Retinal pigment epithelial cell (primary cell): Measurements from ENCODE around the gene ATP8A1.
"Not testable (repeated sequence)": the region's sequence is repeated elsewhere in the genome, so short reads cannot be mapped to it uniquely, and the experiment has no call there.

ENCODE experiments used
- DNase-seq: peaks from one replicate; pipeline ENCODE4 v3.0.0-alpha.2; 2010; ENCODE audit warnings: low read depth
- H3K4me3 ChIP-seq: 2 replicates; pipeline ENCODE4 v1.5.1; 2011; ENCODE audit warnings: mild to moderate bottlenecking, low read length, control low read depth, moderate library complexity
- TF ChIP-seq, protein P1 (sequence below): conservative IDR thresholded peaks from 2 replicates; pipeline ENCODE4 v1.5.1; 2011; ENCODE audit warnings: low read depth, low read length, control low read depth, inconsistent platforms

The ATP8A1 gene

DNA sequence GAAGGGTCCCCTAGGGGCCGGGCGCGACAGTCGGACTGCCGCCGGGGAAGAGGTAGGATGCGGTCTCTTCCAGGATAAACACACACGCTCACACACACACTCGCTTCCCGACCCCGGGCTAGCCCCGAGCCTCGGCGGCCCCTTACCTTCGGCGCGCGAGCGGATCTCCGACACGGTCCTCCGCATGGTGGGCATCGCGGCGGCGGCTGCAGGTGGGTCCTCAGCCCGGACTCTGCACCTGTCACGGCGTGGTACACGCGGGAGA is 294 bp downstream of the ATP8A1 start:
- TF ChIP-seq, protein P1, sequence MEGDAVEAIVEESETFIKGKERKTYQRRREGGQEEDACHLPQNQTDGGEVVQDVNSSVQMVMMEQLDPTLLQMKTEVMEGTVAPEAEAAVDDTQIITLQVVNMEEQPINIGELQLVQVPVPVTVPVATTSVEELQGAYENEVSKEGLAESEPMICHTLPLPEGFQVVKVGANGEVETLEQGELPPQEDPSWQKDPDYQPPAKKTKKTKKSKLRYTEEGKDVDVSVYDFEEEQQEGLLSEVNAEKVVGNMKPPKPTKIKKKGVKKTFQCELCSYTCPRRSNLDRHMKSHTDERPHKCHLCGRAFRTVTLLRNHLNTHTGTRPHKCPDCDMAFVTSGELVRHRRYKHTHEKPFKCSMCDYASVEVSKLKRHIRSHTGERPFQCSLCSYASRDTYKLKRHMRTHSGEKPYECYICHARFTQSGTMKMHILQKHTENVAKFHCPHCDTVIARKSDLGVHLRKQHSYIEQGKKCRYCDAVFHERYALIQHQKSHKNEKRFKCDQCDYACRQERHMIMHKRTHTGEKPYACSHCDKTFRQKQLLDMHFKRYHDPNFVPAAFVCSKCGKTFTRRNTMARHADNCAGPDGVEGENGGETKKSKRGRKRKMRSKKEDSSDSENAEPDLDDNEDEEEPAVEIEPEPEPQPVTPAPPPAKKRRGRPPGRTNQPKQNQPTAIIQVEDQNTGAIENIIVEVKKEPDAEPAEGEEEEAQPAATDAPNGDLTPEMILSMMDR = no peak
- H3K4me3 ChIP-seq = peak overlapping the region; percentile 67
- DNase-seq = no peak

DNA sequence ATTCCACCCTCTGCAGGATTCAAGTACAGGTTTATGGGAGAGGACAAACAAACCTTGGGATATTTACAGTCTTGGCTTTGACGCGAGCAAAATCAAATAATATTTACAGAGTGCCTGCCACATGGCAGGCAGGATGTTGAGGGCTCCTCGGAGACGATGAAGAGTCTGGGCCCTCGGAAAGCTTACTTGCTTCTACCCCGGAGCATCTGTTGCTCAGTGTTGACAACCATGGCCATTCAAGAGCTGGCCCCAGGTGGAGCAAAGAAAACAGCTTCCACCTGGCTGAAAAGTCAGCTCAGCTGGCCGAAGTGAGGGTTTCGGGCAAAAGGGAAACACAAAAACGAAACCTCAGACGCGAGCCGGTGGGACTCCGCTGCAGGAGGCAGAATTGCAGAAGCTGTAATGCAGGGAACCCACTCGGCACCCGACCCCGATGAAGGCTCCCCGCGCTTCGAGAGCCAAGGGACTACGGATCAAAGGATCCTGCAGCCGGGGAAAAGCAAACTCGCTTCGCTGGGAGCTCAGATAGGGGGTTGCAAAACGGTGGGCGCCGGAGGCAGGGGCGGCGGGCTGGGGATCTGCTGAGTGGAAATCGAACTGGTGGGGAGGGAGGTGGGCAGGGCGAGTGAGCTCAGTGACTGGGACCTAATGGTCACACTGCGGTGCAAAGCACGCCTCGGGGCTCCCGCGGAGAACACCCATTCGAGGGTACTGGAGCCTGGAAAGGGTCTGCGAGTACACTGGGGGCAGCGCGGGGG is 805 bp downstream of the ATP8A1 start:
- DNase-seq = no peak
- TF ChIP-seq, protein P1 = no peak

GRCh38 chr4:42655269-42655637 is 1.7 kb downstream of the ATP8A1 start:
- peak overlapping the region; percentile 67 for H3K4me3 ChIP-seq
- TF ChIP-seq, protein P1 = no peak
- DNase-seq = no peak

More for the DNA sequence above, 805 bp downstream of the ATP8A1 start:
- H3K4me3 ChIP-seq = peak overlapping the region; percentile 67

- peak; percentile 74 for DNase-seq
- TF ChIP-seq, protein P1 = peak; percentile 7
- no peak overlapping the region for H3K4me3 ChIP-seq
Observed at GRCh38 chr4:42654631-42655268, 2.2 kb downstream of the ATP8A1 start.

DNA sequence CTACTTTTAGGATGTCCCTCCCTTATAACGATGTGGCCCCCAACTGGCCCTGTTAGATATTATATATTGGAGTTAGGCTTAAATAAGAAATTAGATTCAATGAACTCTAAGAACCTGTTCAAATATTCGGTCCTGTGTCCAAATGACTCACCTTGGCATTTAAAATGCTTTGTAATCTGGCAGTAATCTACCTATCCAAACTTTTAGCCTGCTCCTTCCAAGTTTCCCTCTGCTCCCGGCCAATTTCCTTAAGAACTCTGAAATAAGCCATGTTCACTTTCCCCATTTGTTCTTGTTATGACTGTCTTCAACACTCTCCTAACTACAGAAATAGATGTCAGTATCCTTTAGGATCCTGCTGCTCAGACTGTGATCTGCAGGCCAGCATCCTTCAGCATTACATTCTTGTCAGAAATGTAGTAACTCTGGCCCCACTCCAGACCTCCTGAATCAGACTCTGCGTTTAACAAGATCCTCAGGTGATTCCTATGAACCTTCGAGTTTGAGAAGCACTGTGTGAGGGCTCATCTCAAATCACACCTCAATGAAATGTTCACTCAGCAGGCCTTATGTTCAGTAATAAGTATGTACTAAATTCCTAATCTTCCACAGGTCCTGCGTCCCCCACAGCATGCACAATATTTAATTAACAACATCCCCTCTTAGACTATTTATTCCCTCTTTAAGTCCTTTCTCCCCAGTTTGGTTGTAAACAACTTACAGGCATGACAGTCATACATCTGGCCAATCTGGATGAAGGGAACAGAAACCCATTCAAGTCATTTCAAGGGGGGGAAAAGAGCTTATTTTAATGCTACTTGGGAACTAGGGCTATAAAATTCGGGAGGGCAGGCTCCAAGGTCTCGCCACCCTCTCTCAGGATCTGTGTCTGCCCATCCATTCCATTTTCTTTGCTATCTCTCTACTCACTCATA is 3.0 kb downstream of the ATP8A1 start:
- TF ChIP-seq, protein P1 = no peak
- DNase-seq = no peak

DNA sequence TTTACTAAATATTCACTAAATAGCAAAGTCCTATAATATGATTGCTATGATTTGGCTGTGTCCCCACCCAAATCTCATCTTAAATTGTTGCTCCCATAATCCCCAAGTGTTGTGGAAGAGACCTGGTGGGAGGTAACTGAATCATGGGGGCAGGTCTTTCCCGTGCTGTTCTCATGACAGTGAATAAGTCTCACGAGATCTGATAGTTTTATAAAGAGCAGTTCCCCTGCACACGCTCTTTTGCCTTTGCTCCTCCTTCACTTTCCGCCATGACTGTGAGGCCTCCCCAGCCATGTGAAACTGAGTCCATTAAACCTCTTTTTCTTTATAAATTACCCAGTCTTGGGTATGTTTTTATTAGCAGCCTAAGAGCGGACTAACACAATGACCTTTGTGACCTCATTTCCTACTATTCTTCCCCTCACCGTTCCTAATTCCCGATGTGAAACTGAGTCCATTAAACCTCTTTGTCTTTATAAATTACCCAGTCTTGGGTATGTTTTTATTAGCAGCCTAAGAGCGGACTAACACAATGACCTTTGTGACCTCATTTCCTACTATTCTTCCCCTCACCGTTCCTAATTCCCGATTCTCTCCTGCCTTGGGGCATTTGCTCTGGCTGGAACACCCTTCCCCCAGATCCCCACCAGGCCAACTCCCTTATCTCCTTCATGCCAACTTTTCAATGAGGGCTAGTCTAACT is 4.2 kb downstream of the ATP8A1 start:
- DNase-seq, H3K4me3 ChIP-seq: not testable (repeated sequence)

More for the DNA sequence above, 3.0 kb downstream of the ATP8A1 start:
- no peak overlapping the region for H3K4me3 ChIP-seq

DNA sequence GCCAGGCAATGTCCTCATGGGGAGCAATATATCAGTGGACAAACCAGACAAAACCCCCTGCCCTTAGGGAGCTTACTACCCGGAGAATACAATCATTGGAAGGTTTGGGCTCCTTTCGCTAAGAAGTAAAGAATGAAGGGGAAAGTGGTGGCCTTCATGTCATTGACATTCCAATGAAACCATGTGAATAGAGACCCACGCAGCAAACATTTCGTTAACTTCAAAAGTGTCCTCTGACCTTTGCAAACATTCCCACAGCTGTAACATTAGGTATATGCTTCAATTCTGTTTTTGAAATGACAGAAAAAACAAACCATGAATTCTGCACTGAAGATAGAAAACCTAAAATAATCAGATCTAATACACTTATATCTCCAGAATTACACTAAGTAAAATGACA is 7.0 kb downstream of the ATP8A1 start:
- no peak for DNase-seq
- H3K4me3 ChIP-seq = no peak overlapping the region
- TF ChIP-seq, protein P1 = no peak
